Nephron progenitor cell (in vitro differentiated cells): ENCODE measurements around the gene ARHGAP36.
A peak's percentile ranks its signal among the peaks of the same experiment; 100 is the strongest.

Experiments
- DNase-seq: peaks from one replicate; pipeline ENCODE4 v3.0.0; 2021
- H3K27ac Mint-ChIP-seq: 2 replicates; pipeline ENCODE4 v1.8.0; 2021; ENCODE audit warnings: mild to moderate bottlenecking, moderate library complexity, mixed read lengths
- H3K27me3 Mint-ChIP-seq: 2 replicates; pipeline ENCODE4 v1.8.0; 2021; ENCODE audit warnings: mild to moderate bottlenecking, low read depth, mixed read lengths; ENCODE audit not compliant: poor library complexity
- H3K36me3 Mint-ChIP-seq: 2 replicates; pipeline ENCODE4 v1.8.0; 2021; ENCODE audit warnings: low read depth, mixed read lengths
- H3K4me1 Mint-ChIP-seq: 2 replicates; pipeline ENCODE4 v1.8.0; 2021; ENCODE audit warnings: mixed read lengths
- H3K4me3 Mint-ChIP-seq: 2 replicates; pipeline ENCODE4 v1.8.0; 2021; ENCODE audit warnings: mild to moderate bottlenecking, moderate library complexity, mixed read lengths
- H3K9me3 Mint-ChIP-seq: 2 replicates; pipeline ENCODE4 v1.8.0; 2021; ENCODE audit warnings: mild to moderate bottlenecking, moderate library complexity, mixed read lengths
- CTCF ChIP-seq: fragments of 200-600 bp; sonication (generic); IDR thresholded peaks from 2 replicates; pipeline ENCODE4 v1.5.0; 2021; ENCODE audit warnings: antibody characterized with exemption

Gene ARHGAP36

GRCh38 chrX:131066237-131066636, 8.1 kb downstream of the ARHGAP36 start:
- Mint-ChIP-seq H3K4me3 (no peak overlapping the region), H3K27me3 (peaks cover 11% of the 10 kb centered on the region), H3K4me1 (peaks cover 11% of the 10 kb centered on the region), H3K36me3 (no peaks in the 10 kb centered on the region), H3K9me3 (no peaks in the 10 kb centered on the region), H3K27ac (no peak overlapping the region)
- TF ChIP-seq CTCF: no peak
- DNase-seq: no peak

GRCh38 chrX:131067216-131067615, 9.1 kb downstream of the ARHGAP36 start:
- peaks cover 21% of the 10 kb centered on the region for H3K27me3 Mint-ChIP-seq
- H3K4me3 Mint-ChIP-seq: peak overlapping the region; percentile 57
- no peaks in the 10 kb centered on the region for H3K9me3 Mint-ChIP-seq
- no peak overlapping the region for H3K27ac Mint-ChIP-seq
- DNase-seq: peak; percentile 39
- no peaks in the 10 kb centered on the region for H3K36me3 Mint-ChIP-seq
- H3K4me1 Mint-ChIP-seq: peaks cover 18% of the 10 kb centered on the region
- TF ChIP-seq CTCF: no peak

DNA sequence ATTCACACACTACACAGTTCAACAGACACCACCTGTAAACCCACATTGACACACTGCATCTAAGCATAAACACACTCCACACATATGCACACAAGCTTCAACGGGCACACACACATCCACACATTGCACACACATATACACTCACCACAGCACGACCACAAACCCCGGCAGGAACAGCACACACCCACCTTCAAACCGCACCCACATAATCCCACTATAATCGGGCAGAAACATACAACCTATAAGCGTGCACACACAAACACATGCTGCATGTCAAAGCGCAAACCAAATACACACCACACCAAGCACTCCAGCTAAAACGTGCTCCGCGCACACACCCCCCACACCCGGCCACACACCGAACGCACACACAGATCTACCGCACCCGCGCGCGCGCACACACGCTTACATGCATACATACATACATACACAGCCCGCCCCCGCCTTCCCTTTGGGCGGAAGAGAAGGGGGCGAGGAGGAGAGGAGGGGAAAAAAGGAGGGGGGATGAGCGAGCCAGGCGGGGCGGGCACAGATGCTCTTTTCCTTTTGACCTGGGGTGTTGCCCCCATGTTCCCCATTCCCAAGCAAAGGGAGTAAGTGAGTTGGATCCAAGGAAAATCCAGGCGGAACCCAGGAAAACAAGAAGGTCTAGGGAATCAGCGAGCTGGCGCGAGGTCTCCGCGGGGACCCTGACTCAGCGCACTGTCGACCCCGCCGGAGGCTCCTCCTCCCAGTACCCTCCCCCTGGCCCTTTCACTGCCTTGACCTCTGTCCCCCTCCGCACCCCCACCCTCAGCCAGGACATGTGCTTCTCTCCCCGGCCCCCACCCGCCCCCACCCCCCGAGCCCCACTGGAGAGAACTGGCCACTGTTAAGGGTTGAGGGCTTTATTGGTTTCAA, 9.9 kb downstream of the ARHGAP36 start:
- no peak overlapping the region for H3K27ac Mint-ChIP-seq
- peaks cover 26% of the 10 kb centered on the region for H3K4me1 Mint-ChIP-seq
- no peak overlapping the region for H3K4me3 Mint-ChIP-seq
- H3K9me3 Mint-ChIP-seq: no peaks in the 10 kb centered on the region
- TF ChIP-seq CTCF: no peak
- peaks cover 30% of the 10 kb centered on the region for H3K27me3 Mint-ChIP-seq
- H3K36me3 Mint-ChIP-seq: no peaks in the 10 kb centered on the region
- DNase-seq: peak; percentile 60

DNA sequence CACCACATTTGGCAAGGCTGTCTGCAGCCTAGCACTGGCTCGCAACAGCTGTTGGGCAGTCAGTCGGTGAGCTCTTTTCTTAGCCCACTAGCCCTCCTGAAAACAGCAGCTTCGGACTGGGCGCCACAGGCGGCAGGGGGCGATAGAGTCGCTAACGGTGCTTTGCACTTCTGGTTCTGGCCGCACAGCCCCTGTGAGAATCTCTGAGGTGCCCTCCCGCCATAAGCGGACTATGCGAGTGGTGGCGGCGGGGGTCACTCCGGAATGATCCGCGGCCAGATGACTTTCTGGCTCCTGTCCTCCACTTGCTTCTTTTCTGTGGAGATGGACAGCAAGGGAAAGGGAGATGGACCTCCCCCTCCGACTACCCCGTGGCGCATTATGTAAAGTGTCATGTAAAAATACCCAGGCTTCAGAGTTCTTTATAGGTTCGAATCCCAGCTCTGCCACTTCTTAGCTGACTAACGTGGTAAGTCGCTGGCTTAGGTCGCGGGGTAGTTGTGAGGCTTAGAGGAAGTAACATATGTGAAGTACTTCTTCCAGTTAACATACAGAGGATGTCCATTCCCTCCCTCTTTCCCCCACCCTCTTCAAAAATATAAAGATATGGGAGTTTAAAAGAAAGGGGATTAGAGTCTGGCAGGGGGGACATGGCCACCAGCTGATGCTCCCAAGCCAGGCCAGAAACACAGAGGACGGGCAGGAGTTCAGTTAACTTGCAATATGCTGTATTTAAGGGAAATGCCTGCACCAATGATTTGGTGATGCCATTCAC, 11.0 kb downstream of the ARHGAP36 start:
- TF ChIP-seq CTCF: peak; percentile 72
- H3K4me3 Mint-ChIP-seq: no peak overlapping the region
- no peaks in the 10 kb centered on the region for H3K9me3 Mint-ChIP-seq
- peaks cover 35% of the 10 kb centered on the region for H3K27me3 Mint-ChIP-seq
- H3K27ac Mint-ChIP-seq: no peak overlapping the region
- H3K36me3 Mint-ChIP-seq: no peaks in the 10 kb centered on the region
- peak; percentile 89 for DNase-seq
- H3K4me1 Mint-ChIP-seq: peaks cover 34% of the 10 kb centered on the region

GRCh38 chrX:131072871-131073571, 14.9 kb downstream of the ARHGAP36 start:
- peaks cover 42% of the 10 kb centered on the region for H3K27me3 Mint-ChIP-seq
- H3K27ac Mint-ChIP-seq: no peak overlapping the region
- peak; percentile 42 for DNase-seq
- H3K4me3 Mint-ChIP-seq: peak overlapping the region; percentile 70
- peaks cover 28% of the 10 kb centered on the region for H3K4me1 Mint-ChIP-seq
- H3K36me3 Mint-ChIP-seq: no peaks in the 10 kb centered on the region
- H3K9me3 Mint-ChIP-seq: no peaks in the 10 kb centered on the region
- no peak for TF ChIP-seq CTCF
